Loucy (cell line): Measurements from ENCODE around the gene KLHL25.

Experiments used
- H2AFZ ChIP-seq: fragments of 200-600 bp; sonication (generic); 2 replicates; pipeline ENCODE4 v1.6.0; 2016; ENCODE audit warnings: antibody characterized with exemption, mild to moderate bottlenecking, low read length, moderate library complexity
- H3F3A ChIP-seq: fragments of 200-600 bp; 2 replicates; pipeline ENCODE4 v1.6.0; 2016; ENCODE audit warnings: antibody characterized with exemption, low read depth, mild to moderate bottlenecking
- H3K27me3 ChIP-seq: fragments of 200-600 bp; sonication (generic); 2 replicates; pipeline ENCODE4 v1.6.1; 2014; ENCODE audit warnings: low read length, mild to moderate bottlenecking; ENCODE audit not compliant: insufficient read depth, poor library complexity, severe bottlenecking
- H3K36me3 ChIP-seq: fragments of 200-600 bp; sonication (generic); 2 replicates; pipeline ENCODE4 v1.6.1; 2016; ENCODE audit warnings: low read length; ENCODE audit not compliant: insufficient read depth
- H3K4me1 ChIP-seq: fragments of 200-600 bp; sonication (generic); 2 replicates; pipeline ENCODE4 v1.5.1; 2014; ENCODE audit warnings: low read length, mild to moderate bottlenecking; ENCODE audit not compliant: insufficient read depth, poor library complexity, severe bottlenecking
- H3K4me2 ChIP-seq: fragments of 200-600 bp; sonication (generic); 2 replicates; pipeline ENCODE4 v1.6.0; 2014; ENCODE audit warnings: antibody characterized with exemption, low read length, low read depth, mild to moderate bottlenecking; ENCODE audit not compliant: poor library complexity, severe bottlenecking
- H3K4me3 ChIP-seq: fragments of 200-600 bp; sonication (generic); 2 replicates; pipeline ENCODE4 v1.5.1; 2014; ENCODE audit warnings: low read length, mild to moderate bottlenecking, mixed read lengths; ENCODE audit not compliant: poor library complexity, severe bottlenecking
- H3K79me2 ChIP-seq: fragments of 200-600 bp; sonication (generic); 2 replicates; pipeline ENCODE4 v1.6.1; 2014; ENCODE audit warnings: low read length; ENCODE audit not compliant: insufficient read depth
- H3K9ac ChIP-seq: fragments of 200-600 bp; sonication (generic); 2 replicates; pipeline ENCODE4 v1.6.0; 2014; ENCODE audit warnings: mild to moderate bottlenecking, low read depth, low read length, moderate library complexity; ENCODE audit not compliant: poor library complexity, severe bottlenecking
- H3K9me2 ChIP-seq: fragments of 200-600 bp; sonication (generic); replicated peaks from 2 replicates; pipeline ENCODE4 v1.6.1; 2016; ENCODE audit warnings: low read depth, low read length, mixed read lengths
- H3K9me3 ChIP-seq: fragments of 200-600 bp; sonication (generic); 2 replicates; pipeline ENCODE4 v1.6.1; 2014; ENCODE audit warnings: mild to moderate bottlenecking, antibody characterized with exemption, low read length, low read depth; ENCODE audit not compliant: insufficient read depth
- H4K20me1 ChIP-seq: fragments of 200-600 bp; sonication (generic); 2 replicates; pipeline ENCODE4 v1.6.0; 2014; ENCODE audit warnings: antibody characterized with exemption, low read length, mild to moderate bottlenecking; ENCODE audit not compliant: insufficient read depth, poor library complexity, severe bottlenecking
- CTCF ChIP-seq: fragments of 200-600 bp; sonication (generic); conservative IDR thresholded peaks from 2 replicates; pipeline ENCODE4 v1.5.1; 2014; ENCODE audit warnings: mild to moderate bottlenecking, antibody characterized with exemption, low read length
- EZH2phosphoT487 ChIP-seq: fragments of 200-600 bp; IDR thresholded peaks from 2 replicates; pipeline ENCODE4 v1.6.1; 2018; ENCODE audit warnings: antibody characterized with exemption, mild to moderate bottlenecking, moderate library complexity, borderline replicate concordance

The KLHL25 gene

GRCh38 chr15:85755471-85755870 lies 39.3 kb downstream of the KLHL25 start:
- no peaks in the 10 kb centered on the region for H3K9me3 ChIP-seq
- TF ChIP-seq EZH2phosphoT487, result no peak
- peaks cover 5% of the 10 kb centered on the region; the same call in 1 of the 2 replicates for H3K36me3 ChIP-seq
- H3K4me1 ChIP-seq, result no peaks in the 10 kb centered on the region
- no peak overlapping the region for H2AFZ ChIP-seq
- H3K9ac ChIP-seq, result no peak overlapping the region
- no peaks in the 10 kb centered on the region for H3K9me2 ChIP-seq
- no peak overlapping the region for H3K4me3 ChIP-seq
- H3K27me3 ChIP-seq, result no peaks in the 10 kb centered on the region
- no peaks in the 10 kb centered on the region for H3K79me2 ChIP-seq
- no peak overlapping the region for H3K4me2 ChIP-seq
- no peaks in the 10 kb centered on the region for H3F3A ChIP-seq
- H4K20me1 ChIP-seq, result no peaks in the 10 kb centered on the region

GRCh38 chr15:85754989-85755388 lies 39.7 kb downstream of the KLHL25 start:
- Histone ChIP-seq H2AFZ (no peak overlapping the region), H3K36me3 (peaks cover 1% of the 10 kb centered on the region; the same call in 1 of the 2 replicates), H4K20me1 (no peaks in the 10 kb centered on the region), H3K9ac (no peak overlapping the region), H3K9me3 (no peaks in the 10 kb centered on the region), H3K4me1 (no peaks in the 10 kb centered on the region), H3K79me2 (no peaks in the 10 kb centered on the region), H3K9me2 (no peaks in the 10 kb centered on the region), H3K27me3 (no peaks in the 10 kb centered on the region), H3K4me2 (no peak overlapping the region), H3K4me3 (no peak overlapping the region), H3F3A (no peaks in the 10 kb centered on the region)
- no peak for TF ChIP-seq CTCF
- no peak for TF ChIP-seq EZH2phosphoT487

- H3K4me1 ChIP-seq, result no peaks in the 10 kb centered on the region
- H3K9ac ChIP-seq, result no peak overlapping the region
- no peaks in the 10 kb centered on the region; the same call in 1 of the 2 replicates for H3K36me3 ChIP-seq
- no peak overlapping the region for H3K4me2 ChIP-seq
- H3K4me3 ChIP-seq, result no peak overlapping the region
- H4K20me1 ChIP-seq, result no peaks in the 10 kb centered on the region
- H3K9me2 ChIP-seq, result no peaks in the 10 kb centered on the region
- H3F3A ChIP-seq, result no peaks in the 10 kb centered on the region
- no peak for TF ChIP-seq CTCF
- TF ChIP-seq EZH2phosphoT487, result no peak
- H3K9me3 ChIP-seq, result no peaks in the 10 kb centered on the region
- no peaks in the 10 kb centered on the region for H3K79me2 ChIP-seq
- H2AFZ ChIP-seq, result no peak overlapping the region
- H3K27me3 ChIP-seq, result no peaks in the 10 kb centered on the region
Observed at GRCh38 chr15:85753791-85754452, 40.8 kb downstream of the KLHL25 start.

- no peak overlapping the region for H2AFZ ChIP-seq
- no peaks in the 10 kb centered on the region for H3K9me3 ChIP-seq
- no peaks in the 10 kb centered on the region for H3K9me2 ChIP-seq
- no peaks in the 10 kb centered on the region for H4K20me1 ChIP-seq
- H3K36me3 ChIP-seq, result peaks cover 2% of the 10 kb centered on the region; the same call in 1 of the 2 replicates
- no peaks in the 10 kb centered on the region for H3F3A ChIP-seq
- no peak overlapping the region for H3K9ac ChIP-seq
- H3K4me2 ChIP-seq, result no peak overlapping the region
- no peak overlapping the region for H3K4me3 ChIP-seq
- H3K27me3 ChIP-seq, result no peaks in the 10 kb centered on the region
- no peaks in the 10 kb centered on the region for H3K79me2 ChIP-seq
- TF ChIP-seq EZH2phosphoT487 (no peak), CTCF (no peak)
- H3K4me1 ChIP-seq, result no peaks in the 10 kb centered on the region
Observed at GRCh38 chr15:85753261-85753660, 41.5 kb downstream of the KLHL25 start.
